GM11168 (cell line): Measurements from ENCODE around the gene PGR.

Source experiments
- in situ Hi-C: fragments of 300-500 bp; cut with MboI; formaldehyde crosslinking; loops from one replicate; pipeline ENCODE4 v1.12.0; 2022; ENCODE audit warnings: low sequenced_read_pairs; ENCODE audit not compliant: unreplicated experiment

The PGR gene

DNA sequence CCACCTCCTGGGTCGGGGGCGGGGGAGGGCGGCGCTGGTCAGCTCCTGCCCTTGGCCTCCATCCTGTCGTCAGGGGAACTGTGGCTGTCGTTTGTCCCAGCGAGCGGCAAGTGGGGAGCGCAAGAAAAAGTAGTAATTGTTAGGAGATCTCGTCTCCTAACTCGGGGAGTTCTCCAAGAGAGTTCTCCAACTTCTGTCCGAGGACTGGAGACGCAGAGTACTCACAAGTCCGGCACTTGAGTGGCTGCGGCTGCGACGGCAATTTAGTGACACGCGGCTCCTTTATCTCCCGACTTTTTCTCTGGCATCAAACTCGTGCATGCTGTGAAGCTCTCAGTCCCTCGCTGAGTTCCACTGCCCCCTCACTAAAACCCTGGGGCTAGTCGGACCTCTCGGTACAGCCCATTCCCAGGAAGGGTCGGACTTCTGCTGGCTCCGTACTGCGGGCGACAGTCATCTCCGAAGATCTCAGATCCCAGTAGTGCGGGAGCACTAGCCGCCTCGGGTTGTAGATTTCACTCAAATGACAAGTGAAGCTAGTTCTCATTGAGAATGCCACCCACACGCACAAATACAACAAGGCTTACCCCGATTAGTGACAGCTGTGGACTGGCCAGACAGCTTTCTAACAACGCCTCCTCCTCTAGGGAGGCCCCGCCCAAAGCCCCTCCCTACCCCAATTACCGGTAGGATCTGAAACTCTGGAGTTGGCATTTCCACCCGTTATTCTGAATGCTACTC is at the start of gene PGR:
TSS of gene PGR (minus strand) at position 611 of the 741 bp plus-strand sequence. CDS start 743 bp downstream, outside the sequence.
- in situ Hi-C loops = no loop called here

DNA sequence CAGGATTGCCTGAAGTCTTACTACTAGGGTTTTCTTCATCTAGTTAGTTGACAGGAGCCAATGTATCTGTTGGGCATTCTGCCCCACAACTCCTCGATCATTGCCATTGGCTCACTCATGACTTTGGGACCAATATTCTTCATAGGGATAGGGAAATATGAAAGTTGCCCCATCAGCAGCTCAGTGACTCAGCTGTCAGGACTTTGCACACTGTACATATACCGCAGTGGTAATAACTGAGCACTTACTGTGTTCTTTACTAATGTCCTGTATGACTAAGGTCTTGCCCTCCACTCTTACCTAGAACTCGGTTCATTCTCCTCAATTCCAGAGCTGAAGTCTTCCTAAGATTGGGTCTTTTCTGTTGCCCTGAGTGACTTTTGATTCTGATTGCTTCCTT is 46.8 kb upstream of the PGR start:
- in situ Hi-C loops = no loop called here

DNA sequence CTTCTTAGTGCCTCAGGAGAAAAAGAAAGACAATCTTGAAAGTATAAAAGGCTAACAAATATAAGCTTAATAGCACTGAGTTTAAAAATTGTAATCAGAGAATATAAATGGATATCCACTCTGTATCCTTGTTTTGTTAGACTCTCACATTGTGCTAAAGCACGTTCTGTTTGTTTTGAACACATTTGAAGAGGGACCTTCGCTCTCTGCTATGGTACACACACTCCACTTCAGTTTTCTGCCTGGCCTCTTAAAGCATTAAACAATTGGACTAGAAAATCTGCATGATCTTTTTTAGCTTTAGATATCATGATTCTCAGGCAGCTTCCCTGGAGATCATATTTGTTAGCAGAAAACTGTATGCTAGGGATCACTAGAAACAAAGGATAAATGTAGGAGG is 40.3 kb upstream of the PGR start:
- in situ Hi-C loops = no loop called here

DNA sequence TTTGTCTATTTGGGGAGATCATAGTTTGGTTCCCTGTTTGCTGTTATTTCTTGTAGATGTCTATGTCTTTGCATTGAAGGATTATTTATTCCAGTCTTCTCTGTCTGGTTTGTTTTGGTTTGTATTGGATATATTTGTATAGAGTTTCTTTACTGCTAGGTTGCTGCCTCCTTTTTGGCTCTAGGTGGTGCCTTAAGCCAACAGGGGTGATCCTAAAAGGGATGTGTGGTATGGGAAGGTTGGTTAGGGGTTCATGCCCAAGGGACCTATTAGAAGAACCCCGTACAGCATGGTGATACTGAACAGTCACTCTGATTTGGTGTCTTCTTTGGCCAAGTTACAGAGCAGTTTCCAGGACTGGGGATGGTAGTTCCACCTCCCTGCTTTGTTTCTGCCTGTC is 36.4 kb upstream of the PGR start:
- in situ Hi-C loops = no loop called here

DNA sequence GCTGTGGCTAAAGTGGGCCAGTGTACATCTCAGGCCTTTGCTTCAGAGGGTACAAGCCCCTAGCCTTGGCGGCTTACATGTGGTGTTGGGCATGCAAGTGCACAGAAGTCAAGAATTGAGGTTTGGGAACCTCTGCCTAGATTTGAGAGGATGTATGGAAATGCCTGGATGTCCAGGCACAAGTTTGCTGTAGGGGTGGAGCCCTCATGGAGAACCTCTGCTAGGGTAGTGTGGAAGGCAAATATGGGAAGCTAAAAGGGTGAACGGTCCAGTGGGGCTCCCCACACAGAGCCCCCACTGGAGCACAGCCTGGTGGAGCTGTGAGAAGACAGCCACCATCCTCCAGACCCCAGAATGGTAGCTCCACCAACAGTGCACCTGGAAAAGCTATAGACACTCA is 28.5 kb upstream of the PGR start:
- in situ Hi-C loops = no loop called here

DNA sequence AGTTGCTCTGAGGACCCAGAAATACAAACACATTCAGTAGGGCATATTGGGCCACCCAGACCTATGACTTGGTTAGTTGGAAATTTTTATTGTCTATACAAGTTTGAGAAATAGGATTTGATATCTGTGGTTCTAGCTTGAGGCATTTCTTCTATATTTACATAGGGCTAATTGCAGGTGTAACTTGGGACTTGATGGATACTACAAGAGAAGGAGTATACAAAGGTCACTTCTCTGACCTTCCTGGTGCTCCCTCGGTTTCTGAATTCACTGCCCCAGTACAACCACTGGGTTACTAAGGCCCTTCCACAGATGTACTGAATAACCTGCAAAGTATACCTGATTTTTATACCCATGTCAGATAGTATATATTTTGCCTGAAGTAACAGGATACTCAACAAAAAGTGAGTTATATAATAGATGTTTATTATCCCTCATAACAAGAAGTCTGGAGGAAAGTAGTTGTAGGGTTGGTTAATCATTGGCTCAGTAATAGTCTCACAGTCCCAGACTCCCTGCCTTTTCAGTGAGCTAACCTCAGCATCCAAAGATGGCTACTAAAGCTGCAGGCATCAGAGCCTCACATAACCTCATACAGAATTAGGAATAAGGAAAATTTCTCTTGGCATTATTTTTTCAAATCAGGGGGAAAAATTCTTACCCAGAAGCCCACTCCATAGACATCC is 8.8 kb upstream of the PGR start:
- in situ Hi-C loops = no loop called here

DNA sequence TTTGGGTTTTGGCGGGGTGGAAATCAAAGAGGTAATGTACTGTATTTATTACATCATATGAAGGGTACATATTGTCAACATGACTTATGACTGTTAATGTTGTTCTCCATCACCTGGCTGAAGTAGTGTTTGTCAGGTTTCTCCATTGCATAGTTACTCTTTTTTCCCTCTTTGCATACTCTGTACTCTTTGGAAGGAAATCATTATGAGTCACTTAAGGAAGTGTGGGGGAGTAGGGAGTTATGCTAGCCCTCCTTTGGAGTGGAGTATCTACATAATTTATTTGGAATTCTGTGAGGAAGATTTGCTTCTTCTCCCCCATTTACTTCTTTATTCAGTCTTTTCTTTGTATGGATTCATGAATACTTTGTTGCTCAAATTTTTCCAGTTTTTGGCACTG is 3.6 kb upstream of the PGR start:
- in situ Hi-C loops = no loop called here

DNA sequence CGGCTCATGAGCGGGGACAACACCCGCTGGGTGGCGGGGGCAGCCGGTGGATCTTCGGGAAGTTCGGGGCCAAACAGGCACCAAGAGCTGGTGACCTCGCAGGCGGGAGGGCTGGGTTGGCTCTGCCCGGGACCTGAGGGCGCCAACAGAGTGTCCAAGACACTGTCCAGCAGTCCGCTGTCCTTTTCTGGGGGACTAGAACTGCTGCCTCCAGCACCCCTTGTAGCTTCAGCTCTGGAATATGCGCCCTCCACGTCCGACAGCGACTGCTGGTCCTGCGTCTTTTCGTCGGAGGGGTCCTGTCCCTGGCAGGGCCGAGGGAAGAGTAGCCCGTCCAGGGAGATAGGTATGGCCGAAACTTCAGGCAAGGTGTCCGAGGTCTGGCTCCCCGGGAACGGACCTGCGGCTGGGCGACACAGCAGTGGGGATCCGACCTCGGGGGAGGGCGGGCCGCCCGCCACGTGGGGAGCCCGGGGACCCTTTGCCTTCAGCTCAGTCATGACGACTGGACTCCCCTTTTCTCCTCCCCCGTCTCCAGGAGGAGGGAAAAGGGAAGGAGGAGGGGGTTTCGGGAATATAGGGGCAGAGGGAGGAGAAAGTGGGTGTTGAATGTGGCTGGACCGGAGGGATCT is 926 bp downstream of the PGR start:
- in situ Hi-C loops = no loop called here

DNA sequence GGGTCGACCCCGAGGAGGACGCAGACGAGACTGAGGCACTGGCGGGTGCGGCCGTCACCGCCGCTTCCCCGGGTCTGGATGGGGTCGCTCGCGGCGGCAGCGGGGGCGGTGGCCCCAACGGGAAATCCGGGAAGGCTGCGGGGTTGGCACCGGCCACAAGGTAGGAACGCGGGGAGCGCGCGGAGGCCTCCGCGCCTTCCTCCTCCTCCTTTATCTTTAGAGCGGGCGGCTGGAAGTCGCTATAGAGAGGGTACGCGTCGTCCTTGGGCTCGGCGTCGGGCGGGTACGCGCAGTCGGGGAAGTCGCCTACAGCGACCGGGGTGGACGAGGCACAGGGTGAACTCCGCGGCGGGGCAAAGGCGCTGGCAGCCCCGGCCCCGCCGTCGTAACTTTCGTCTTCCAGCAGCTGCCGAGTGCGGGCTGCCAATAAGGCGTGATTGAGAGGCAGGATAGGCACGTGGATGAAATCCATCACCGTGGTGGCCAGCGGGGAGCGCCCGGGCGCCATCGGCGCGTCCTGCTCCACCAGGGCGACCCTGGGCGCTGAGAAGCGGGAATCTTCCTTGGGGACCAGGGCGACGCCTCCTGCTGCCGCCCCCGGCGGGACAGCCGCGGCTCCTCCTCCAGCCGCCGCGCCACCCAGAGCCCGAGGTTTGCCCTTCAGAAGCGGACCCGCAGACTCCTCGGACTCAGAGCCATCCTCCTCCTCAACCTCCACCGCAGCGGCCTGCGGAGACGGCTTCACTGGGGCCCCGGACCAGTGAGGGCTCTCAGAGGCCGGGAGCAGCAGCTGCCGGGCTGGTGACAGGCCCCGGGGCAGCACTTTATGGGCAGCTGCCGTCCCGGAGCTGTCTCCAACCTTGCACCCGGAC is 1.7 kb downstream of the PGR start:
- in situ Hi-C loops = no loop called here

DNA sequence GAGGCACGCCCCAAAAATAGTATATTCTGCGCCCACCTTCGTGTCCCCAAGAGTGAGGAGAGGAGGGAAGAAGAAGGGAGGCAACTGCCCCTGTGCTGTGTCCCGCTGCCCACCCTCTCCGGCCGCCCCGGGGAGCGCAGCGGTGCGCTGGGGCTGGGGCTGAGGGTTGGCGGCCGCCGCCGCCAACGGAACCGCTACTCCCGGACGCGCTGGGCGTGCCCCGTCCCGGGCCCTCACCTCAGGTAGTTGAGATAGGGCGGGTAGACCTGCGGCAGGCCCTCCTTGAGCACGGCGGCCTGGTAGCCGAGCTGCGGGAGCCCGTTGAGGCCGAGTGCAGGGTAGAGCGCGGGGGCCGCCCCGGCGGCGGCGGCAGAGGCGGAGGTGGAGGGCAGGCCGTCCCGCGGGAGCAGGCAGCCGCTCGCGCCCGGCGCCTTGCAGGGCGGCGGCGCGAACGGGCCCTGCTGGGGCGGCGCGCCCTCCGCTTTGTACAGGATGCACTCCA is 2.4 kb downstream of the PGR start:
- in situ Hi-C loops = no loop called here

DNA sequence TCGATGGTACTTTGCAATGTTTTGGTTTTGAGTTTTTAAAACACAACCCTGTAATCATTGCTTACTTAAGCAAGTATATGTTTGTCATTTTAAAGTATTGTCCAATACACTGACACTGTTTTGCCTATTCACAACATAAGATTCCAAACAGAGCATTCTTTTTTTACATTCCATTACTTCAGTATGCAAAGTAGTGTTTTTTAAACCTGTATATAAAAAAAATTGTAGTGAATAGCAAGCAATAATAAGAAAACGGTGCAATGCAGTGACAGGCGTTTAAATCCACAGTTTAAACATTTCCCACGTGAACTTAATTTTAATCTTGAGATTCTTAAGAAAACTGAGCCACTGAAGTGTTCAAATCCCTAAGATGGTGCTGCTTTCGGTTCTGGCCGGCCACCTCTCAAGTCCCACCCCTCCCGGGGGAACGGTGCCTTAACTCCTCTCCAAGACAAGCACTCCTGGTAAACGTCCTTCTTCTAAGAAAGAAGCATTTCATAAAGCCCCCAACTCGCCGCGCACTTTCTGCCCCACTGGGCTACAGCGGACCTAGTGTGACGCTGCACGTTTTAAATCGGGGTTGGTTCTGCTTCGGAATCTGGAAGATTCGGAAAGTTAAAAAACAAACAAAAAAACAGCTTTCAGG is 2.9 kb downstream of the PGR start:
- in situ Hi-C loops = no loop called here

DNA sequence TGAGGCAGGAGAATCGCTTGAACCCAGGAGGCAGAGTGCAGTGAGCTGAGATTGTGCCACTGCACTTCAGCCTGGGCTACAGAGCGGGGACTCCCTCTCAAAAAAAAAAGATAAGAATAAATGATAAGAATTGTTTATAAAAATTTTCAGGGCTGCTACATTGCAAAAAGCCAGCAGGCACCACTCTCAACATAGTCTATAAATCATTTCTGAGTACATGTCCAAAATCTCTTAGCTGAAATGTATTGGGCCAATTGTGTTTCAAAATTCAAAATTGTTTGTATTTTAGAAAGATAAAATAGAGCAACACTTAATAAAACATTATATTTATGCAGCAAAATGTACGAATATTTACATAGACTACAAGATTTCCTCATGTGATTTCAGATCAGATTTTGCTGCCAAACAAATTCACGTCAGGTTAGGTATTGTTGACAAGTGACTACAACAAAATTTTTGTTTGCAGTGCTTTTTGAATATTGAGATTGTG is 13.9 kb downstream of the PGR start:
- in situ Hi-C loops = no loop called here

DNA sequence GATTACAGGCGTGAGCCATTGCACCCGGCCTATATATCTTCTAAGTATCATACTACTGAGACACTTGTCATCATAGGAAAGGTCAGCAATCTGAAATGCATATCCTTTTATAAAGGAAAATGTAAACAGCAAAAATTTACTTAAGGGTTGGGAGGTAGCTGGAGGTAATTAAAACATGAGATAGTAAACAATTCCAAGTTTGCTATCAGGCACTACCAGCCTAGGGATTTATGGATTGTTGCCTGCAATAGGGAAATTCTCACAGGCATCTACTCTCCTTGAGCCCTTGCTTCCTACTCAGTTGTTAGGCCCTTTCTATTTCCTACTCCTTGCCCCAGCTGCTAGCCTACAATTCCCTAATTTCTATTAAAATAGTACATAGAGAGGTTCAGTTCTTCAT is 16.1 kb downstream of the PGR start:
- in situ Hi-C loops = no loop called here

DNA sequence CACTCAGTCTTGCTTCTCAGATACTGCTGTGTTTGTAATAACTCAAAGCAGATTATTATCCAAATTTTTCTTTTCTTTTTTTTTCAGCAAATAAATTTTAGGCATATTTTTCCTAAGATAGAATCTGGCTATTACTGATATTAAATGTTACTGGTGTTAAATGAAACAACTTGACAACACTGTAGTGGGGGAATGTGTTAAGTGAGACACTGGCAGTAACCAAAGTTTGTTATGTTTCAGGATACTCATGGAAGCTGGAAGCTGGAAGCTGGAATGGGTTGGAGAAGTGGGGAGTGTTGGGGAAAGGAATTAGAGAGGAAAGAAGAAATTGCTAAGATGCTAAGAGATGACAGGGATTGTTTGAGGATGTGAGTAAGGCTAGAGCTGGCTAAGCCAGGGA is 24.9 kb downstream of the PGR start:
- in situ Hi-C loops = no loop called here

DNA sequence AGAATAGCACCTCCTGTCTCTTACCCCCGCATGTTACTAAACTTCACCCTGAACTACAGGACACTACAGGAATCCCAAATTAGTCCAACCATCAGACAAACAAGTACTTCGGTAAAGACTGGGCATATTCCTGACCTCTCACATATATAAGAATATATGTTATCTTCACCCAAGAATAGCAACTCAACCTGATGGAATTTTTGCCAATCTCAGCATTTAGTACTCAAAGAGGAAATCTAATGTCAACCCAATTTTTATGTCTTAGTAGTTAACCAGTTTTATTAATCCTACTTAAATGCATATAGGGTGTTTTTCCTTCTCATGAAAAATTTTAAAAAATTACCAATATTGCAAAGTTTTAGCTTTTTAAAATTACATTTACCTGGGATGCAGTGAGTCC is 26.2 kb downstream of the PGR start:
- in situ Hi-C loops = no loop called here

DNA sequence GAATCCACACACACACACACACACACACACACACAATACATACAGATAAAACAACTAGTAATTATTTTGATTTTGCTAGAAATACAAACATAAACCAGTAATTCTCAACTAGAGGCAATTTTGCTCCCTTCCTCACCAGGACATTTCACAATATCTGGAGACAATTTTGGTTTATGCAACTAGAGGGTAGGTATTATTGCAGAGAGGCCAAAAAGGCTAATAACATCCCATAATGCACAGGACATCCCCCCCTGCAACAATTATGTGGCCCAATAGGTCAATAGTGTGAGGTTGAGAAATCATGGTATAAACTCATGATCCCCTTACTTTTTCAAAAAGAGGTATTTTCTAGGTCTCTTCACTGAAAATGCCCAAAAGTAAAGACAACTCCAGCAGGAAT is 29.0 kb downstream of the PGR start:
- in situ Hi-C loops = no loop called here

DNA sequence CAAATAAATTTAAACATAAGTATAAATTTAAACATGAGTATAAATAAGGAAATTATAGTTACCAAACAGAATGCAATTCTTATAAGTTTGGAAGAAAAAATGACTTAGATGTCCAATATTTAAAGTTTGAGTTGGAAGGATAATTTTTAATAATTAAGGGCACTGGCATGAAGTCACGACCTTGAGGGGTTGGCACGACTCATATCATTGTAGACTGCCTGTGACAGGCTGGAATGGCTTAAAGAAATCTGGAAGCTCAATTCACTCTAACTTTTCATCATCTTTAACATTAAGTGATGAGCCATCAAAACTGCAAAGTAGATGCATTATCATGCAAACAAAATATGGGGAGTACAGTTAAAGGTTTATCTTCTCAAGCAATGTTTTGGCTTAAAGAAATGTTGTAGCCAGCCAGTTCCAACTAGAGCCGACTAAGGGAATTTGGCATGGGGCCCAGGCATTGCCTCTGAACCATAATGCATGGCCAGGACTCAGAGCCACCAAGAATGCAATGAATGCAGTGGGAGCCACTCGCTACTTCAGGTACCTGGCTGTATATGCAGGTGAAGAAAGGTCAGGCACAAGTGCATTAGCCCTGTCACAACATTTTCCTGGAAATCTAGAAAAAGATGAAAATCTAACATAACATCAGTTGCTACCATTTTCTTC is 33.4 kb downstream of the PGR start:
- in situ Hi-C loops = no loop called here

DNA sequence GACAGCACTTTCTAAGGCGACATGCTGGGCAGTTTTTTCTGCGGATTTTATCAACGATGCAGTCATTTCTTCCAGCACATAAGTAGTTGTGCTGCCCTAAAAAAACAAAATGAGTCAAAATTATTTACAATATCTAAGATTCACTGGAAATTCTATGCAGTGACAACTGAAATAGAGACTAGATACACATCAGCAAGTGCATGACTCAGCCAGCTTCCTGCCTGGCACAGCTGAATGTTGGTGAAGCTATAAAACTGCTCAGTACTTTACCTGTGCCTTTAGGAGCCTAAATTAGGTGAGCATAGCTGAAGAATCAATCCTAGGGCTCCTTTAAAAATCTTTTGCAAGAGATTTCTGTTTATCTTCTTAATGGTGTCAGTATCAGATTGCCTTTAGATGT is 37.8 kb downstream of the PGR start:
- in situ Hi-C loops = no loop called here

DNA sequence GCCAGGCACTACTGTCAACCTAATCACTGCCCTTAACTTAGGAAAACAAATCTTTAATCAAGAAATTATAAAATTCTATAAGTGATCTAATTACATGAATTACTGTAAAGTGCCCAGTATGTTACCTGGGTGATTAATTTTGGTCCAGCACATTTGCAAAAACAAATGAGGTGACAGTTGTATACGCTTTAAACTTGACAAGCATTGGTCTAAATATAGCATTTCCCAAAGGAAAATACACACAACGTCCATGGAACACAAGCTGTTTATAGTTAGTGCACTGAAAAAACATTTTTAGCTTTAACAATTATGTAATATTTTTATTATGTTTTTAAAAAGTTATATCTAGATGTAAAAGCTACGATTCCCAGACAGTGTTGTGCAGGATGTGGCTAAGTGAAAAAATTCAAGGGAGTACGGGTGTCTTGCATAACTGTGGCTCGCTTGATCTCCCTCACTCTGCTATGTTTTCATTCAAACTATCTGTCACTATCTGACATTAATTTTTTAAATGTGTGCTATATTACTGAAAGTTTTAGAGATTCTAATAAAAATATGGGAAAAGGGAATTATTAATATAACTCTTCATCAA is 38.8 kb downstream of the PGR start:
- in situ Hi-C loops = no loop called here
